NCI-H524 (cell line): Measurements from ENCODE around the gene STAG3.
A peak's percentile ranks its signal among the peaks of the same experiment; 100 is the strongest.
"Not testable (repeated sequence)": the region's sequence is repeated elsewhere in the genome, so short reads cannot be mapped to it uniquely, and the experiment has no call there.

Experiments used
- DNase-seq, 2 experiments: peaks; one replicate each; lab custom pipeline; 2025; lab: John Stamatoyannopoulos, UW

Gene STAG3

GRCh38 chr7:100173806-100174495 lies 3.8 kb upstream of the STAG3 start:
- DNase-seq: no peak

- no peak for DNase-seq
Measured at GRCh38 chr7:100174582-100174981, 3.1 kb upstream of the STAG3 start.

GRCh38 chr7:100175296-100175935 lies 2.3 kb upstream of the STAG3 start:
- no peak for DNase-seq

- no peak for DNase-seq
Measured at GRCh38 chr7:100176096-100177044, 1.3 kb upstream of the STAG3 start.

GRCh38 chr7:100180084-100180483 lies 2.4 kb downstream of the STAG3 start:
- not testable (repeated sequence) for DNase-seq

- not testable (repeated sequence) for DNase-seq
Measured at GRCh38 chr7:100182616-100183015, 4.9 kb downstream of the STAG3 start.

- not testable (repeated sequence) for DNase-seq
Measured at GRCh38 chr7:100183090-100183489, 5.4 kb downstream of the STAG3 start.

- peak; percentile 55 to 91 for DNase-seq
Measured at GRCh38 chr7:100185726-100186125, 8.0 kb downstream of the STAG3 start.

GRCh38 chr7:100189061-100189460 lies 11.3 kb downstream of the STAG3 start:
- DNase-seq: no peak

- peak in 1 of 2 experiments; percentile 16 for DNase-seq
Measured at GRCh38 chr7:100190048-100190711, 12.5 kb downstream of the STAG3 start.

- no peak for DNase-seq
Measured at GRCh38 chr7:100191775-100192174, 14.1 kb downstream of the STAG3 start.

GRCh38 chr7:100192281-100192862 lies 14.7 kb downstream of the STAG3 start:
- not testable (repeated sequence) for DNase-seq

- DNase-seq: no peak
Measured at GRCh38 chr7:100192969-100193368, 15.3 kb downstream of the STAG3 start.

GRCh38 chr7:100195222-100195621 lies 17.5 kb downstream of the STAG3 start:
- DNase-seq: no peak

- not testable (repeated sequence) for DNase-seq
Measured at GRCh38 chr7:100195901-100196322, 18.2 kb downstream of the STAG3 start.

GRCh38 chr7:100198266-100198665 lies 20.5 kb downstream of the STAG3 start:
- DNase-seq: no peak

GRCh38 chr7:100200693-100201092 lies 23.0 kb downstream of the STAG3 start:
- no peak for DNase-seq

- DNase-seq: no peak
Measured at GRCh38 chr7:100204454-100204853, 26.7 kb downstream of the STAG3 start.

- no peak for DNase-seq
Measured at GRCh38 chr7:100208911-100209408, 31.2 kb downstream of the STAG3 start.

GRCh38 chr7:100209493-100209892 lies 31.8 kb downstream of the STAG3 start:
- no peak for DNase-seq

- DNase-seq: no peak
Measured at GRCh38 chr7:100210805-100211204, 33.1 kb downstream of the STAG3 start.
